ENCODE data around the gene CACNA2D3. TPM values are rescaled to one million over a fixed set of nuclear protein-coding genes. Genes with fewer than 3 reads are reported as not detected.

The CACNA2D3 gene
- total RNA-seq, 2 donors from 2014 or later: 1.1 to 5.9 TPM

DNA sequence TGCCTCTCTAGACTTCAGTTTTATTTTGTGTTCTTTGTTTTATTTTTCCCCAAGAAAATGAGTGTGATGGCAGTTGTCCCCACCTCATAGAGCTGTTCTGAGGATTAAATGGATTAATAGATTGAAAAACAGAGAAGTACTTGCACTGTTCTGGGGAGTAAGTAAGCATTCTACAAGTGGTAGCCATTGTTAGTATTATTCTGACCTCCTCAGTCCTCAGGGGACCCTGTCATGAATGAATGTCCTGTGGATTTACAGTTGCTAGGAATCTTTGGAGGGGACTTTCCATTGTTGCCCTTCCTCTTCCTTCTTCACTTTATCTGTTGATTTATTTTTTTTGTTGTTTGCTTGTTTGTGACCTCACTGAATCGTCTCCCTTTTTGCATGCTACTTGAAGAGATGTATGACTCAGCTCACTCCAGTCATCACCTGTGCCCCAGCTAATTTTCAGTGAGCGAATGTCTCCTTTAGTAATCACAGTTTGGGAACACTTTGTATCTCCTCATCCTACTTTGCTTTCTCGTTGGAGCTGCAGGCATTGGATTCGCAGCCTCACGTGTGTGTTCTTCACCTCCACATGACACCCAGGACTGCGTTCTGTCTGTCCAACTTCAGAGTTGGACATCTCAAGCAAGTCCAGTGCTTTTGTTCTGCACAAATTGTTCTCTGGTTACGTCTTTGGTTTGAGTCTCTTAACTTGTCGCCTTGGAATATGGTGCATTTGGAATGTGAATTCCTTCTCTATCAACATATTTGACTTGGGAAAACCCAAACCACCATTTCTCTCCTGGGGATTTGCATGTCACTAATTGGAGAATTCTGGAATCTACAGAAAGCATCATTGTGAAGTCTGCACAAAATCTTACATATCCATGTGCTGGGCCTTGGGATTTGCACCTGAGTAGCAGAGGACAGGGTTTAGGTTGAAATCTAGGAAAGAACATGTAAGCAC, 751.0 kb downstream of the CACNA2D3 start:
- Histone ChIP-seq H3K36me3 (no peaks in the 10 kb centered on the region), H3K4me3 (no peak overlapping the region), H3K27me3 (replicated peaks; ENCODE audit: insufficient read depth) (no peaks in the 10 kb centered on the region), H3K9me3 (no peaks in the 10 kb centered on the region), H3K27ac (no peak overlapping the region), H3K4me1 (replicated peaks) (no peaks in the 10 kb centered on the region)
- intact Hi-C loops (cut with DNase I): loop anchor here (5.0 kb wide), 1 partner anchor 309 kb away; no protein-coding TSS in a partner anchor
- TF ChIP-seq POLR2AphosphoS5 (IDR thresholded peaks at IDR 0.05) (no peak), POLR2A (IDR thresholded peaks at IDR 0.05) (no peak), CTCF (IDR thresholded peaks at IDR 0.05) (no peak)
- no peak for DNase-seq (ENCODE audit: low spot score)
- WGBS: 80% methylated on average over 8 of the region's 8 CpGs

DNA sequence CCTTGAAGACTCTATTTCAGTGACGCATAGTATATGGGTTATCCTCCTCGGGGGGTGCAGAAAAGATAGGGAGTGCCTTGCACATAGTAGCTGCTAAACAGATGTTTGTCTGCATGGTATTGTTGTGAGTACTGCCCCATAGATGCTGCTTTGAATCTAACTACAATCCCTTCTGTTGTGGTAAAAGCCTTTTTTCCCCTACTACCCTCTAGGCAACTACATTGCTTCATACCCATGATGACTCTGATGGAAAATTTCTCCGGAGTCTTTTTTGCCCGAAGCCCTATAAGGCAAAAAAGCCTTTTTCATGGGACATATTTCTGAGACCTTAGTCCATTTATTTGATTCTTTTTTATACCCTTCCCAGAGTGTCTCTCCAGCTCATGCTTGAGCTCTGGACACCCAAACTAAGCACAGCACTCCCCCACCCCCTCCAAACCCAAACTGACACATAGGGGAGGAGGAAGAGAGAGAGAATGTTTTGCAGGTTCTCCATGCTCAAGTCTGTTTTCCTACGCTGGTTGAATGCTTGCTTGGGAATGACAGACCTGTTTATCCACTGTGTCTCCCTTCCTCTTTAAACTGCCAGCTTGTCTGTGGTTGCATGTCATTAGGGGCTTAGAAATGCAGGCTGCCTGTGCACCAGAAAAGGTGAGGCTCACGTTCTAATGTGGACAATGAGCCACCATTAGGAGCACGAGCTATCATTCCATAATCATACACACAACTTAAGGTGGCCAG, 752.6 kb downstream of the CACNA2D3 start:
- no peak for DNase-seq (ENCODE audit: low spot score)
- H3K9me3 ChIP-seq: no peaks in the 10 kb centered on the region
- 76% methylated on average over 7 of the region's 7 CpGs for WGBS
- no peaks in the 10 kb centered on the region for H3K4me1 ChIP-seq (replicated peaks)
- H3K4me3 ChIP-seq: no peak overlapping the region
- H3K27ac ChIP-seq: no peak overlapping the region
- no peaks in the 10 kb centered on the region for H3K27me3 ChIP-seq (replicated peaks; ENCODE audit: insufficient read depth)
- no peaks in the 10 kb centered on the region for H3K36me3 ChIP-seq
- TF ChIP-seq POLR2AphosphoS5 (IDR thresholded peaks at IDR 0.05) (no peak), POLR2A (IDR thresholded peaks at IDR 0.05) (no peak), CTCF (IDR thresholded peaks at IDR 0.05) (no peak)
- intact Hi-C loops (cut with DNase I): loop anchor here (5.0 kb wide), 1 partner anchor 307 kb away; no protein-coding TSS in a partner anchor

GRCh38 chr3:54875596-54876268, 753.4 kb downstream of the CACNA2D3 start:
- TF ChIP-seq POLR2A (IDR thresholded peaks at IDR 0.05) (no peak), CTCF (IDR thresholded peaks at IDR 0.05) (no peak), POLR2AphosphoS5 (IDR thresholded peaks at IDR 0.05) (no peak)
- H3K27ac ChIP-seq: no peak overlapping the region

GRCh38 chr3:54876694-54877093, 754.3 kb downstream of the CACNA2D3 start:
- Histone ChIP-seq H3K36me3 (no peaks in the 10 kb centered on the region), H3K4me3 (no peak overlapping the region), H3K4me1 (replicated peaks) (no peaks in the 10 kb centered on the region), H3K27me3 (replicated peaks; ENCODE audit: insufficient read depth) (no peaks in the 10 kb centered on the region), H3K27ac (no peak overlapping the region), H3K9me3 (no peaks in the 10 kb centered on the region)
- no peak for DNase-seq (ENCODE audit: low spot score)
- WGBS: 94% methylated on average over 5 of the region's 5 CpGs
- intact Hi-C loops (cut with DNase I): no loop called here
- no peak for TF ChIP-seq POLR2A (IDR thresholded peaks at IDR 0.05)
- no peak for TF ChIP-seq POLR2AphosphoS5 (IDR thresholded peaks at IDR 0.05)

More at GRCh38 chr3:54875596-54876268, 753.4 kb downstream of the CACNA2D3 start:
- no peaks in the 10 kb centered on the region for H3K27me3 ChIP-seq (replicated peaks; ENCODE audit: insufficient read depth)
- no peaks in the 10 kb centered on the region for H3K4me1 ChIP-seq (replicated peaks)
- WGBS: 73% methylated on average over 8 of the region's 8 CpGs
- no peaks in the 10 kb centered on the region for H3K36me3 ChIP-seq
- H3K9me3 ChIP-seq: no peaks in the 10 kb centered on the region
- H3K4me3 ChIP-seq: no peak overlapping the region
- DNase-seq (ENCODE audit: low spot score): no peak
- intact Hi-C loops (cut with DNase I): no loop called here

DNA sequence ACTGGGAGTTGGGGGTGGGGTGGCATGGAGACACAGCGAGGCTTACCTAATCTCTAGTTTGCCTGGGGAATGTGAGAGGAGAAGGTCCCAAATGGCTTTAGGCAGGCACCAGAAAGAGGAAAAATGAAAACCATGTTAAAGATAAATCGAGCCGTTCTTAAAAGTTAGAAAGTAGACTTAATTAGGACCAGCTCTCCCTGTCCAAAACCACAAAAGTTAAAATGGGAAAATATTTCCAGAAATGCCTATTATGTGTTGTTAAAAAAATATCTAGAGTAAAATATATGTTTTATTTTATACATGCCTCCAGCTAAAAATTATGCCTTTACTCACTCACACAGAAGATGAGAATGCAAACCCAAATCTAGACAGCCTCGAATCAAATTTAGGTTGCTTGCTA, 755.4 kb downstream of the CACNA2D3 start:
- no peaks in the 10 kb centered on the region for H3K9me3 ChIP-seq
- 87% methylated on average over 4 of the region's 4 CpGs for WGBS
- TF ChIP-seq POLR2A (IDR thresholded peaks at IDR 0.05) (no peak), CTCF (IDR thresholded peaks at IDR 0.05) (no peak), POLR2AphosphoS5 (IDR thresholded peaks at IDR 0.05) (no peak)
- no peaks in the 10 kb centered on the region for H3K27me3 ChIP-seq (replicated peaks; ENCODE audit: insufficient read depth)
- H3K27ac ChIP-seq: no peak overlapping the region
- intact Hi-C loops (cut with DNase I): no loop called here
- DNase-seq (ENCODE audit: low spot score): no peak
- no peaks in the 10 kb centered on the region for H3K4me1 ChIP-seq (replicated peaks)
- H3K4me3 ChIP-seq: no peak overlapping the region
- H3K36me3 ChIP-seq: no peaks in the 10 kb centered on the region
